Coronary artery (tissue), 2 donors: Measurements from ENCODE around the gene SEZ6L.
A peak's percentile ranks its signal among the peaks of the same experiment; 100 is the strongest.

Experiments
- DNase-seq: peaks from one replicate; pipeline ENCODE4 v3.0.0-alpha.2; 2017; ENCODE audit warnings: low spot score
- H3K27ac ChIP-seq, 2 donors: fragments of 200-600 bp; sonication (generic); one replicate each; pipeline ENCODE4 v1.5.1; 2016 to 2019
- H3K4me3 ChIP-seq: fragments of 200-600 bp; sonication (generic); 2 replicates; pipeline ENCODE4 v1.5.1; 2016; ENCODE audit warnings: mild to moderate bottlenecking, moderate library complexity
- TF ChIP-seq, protein P1 (sequence below): fragments of 200-600 bp; sonication (generic); IDR thresholded peaks from one replicate; pipeline ENCODE4 v1.5.1; 2019; ENCODE audit warnings: antibody characterized with exemption

Gene SEZ6L

DNA sequence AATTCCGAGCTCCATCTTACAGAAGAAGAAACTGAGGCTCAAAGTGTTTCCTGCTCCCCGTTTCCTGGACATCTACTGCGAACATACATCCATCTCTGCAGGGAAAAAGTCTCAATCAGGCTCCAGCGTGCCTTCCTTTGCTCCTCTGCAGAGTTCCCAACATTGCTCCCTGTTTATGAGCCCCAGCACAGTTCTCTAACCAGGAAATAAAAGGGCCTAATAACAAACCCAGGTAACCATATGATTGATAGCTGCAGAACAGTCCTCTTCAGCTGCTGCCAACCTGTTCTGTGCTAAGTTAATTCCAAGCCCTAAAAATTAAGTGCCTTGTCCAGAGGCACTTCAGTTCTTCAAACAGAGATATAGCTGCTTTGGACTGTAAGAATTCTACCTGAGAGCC is 154.9 kb downstream of the SEZ6L start:
- no peak for DNase-seq
- H3K27ac ChIP-seq = no peak overlapping the region
- no peak overlapping the region for H3K4me3 ChIP-seq
- TF ChIP-seq, protein P1, sequence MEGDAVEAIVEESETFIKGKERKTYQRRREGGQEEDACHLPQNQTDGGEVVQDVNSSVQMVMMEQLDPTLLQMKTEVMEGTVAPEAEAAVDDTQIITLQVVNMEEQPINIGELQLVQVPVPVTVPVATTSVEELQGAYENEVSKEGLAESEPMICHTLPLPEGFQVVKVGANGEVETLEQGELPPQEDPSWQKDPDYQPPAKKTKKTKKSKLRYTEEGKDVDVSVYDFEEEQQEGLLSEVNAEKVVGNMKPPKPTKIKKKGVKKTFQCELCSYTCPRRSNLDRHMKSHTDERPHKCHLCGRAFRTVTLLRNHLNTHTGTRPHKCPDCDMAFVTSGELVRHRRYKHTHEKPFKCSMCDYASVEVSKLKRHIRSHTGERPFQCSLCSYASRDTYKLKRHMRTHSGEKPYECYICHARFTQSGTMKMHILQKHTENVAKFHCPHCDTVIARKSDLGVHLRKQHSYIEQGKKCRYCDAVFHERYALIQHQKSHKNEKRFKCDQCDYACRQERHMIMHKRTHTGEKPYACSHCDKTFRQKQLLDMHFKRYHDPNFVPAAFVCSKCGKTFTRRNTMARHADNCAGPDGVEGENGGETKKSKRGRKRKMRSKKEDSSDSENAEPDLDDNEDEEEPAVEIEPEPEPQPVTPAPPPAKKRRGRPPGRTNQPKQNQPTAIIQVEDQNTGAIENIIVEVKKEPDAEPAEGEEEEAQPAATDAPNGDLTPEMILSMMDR = no peak

DNA sequence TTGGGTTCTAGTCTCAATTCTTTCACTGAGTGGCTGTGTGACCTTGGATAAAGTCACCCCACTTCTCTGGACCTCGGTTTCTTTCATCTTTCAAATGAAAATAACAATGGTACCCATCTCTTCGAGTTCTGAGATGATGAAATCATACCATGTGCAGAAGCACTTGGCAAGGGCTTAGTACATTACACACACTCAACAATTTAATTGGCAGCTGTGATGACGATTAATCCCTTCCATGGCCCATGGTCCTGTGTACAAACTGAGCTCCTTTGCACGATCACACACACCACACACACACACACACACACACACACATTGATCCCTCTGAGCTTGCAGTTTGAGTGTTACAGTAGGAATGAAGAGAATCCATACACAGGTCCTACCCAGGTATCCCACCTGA is 156.4 kb downstream of the SEZ6L start:
- TF ChIP-seq, protein P1 = no peak
- H3K4me3 ChIP-seq = no peak overlapping the region
- no peak overlapping the region for H3K27ac ChIP-seq
- DNase-seq = no peak

DNA sequence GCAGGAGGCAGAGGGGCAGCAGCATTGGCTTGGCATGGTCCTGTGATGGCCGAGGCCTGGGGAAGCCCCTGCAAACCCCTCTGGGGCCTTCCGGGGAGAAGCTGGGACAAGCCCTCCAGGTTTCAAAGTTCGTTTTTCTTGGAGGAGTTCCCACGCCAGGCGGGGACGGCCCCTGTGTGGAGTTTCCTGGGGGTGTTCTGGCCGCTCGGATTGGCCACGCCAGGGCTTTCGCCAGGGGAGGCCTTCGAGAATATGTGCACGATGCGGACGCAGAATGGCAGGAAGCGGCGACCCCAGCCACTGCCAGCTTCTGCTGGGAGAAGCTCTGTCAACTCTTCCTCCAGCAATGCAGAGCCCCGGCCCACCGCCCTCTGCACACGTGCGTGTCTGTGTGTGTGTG is 157.5 kb downstream of the SEZ6L start:
- DNase-seq = no peak
- no peak overlapping the region for H3K27ac ChIP-seq
- TF ChIP-seq, protein P1 = no peak
- H3K4me3 ChIP-seq = no peak overlapping the region

DNA sequence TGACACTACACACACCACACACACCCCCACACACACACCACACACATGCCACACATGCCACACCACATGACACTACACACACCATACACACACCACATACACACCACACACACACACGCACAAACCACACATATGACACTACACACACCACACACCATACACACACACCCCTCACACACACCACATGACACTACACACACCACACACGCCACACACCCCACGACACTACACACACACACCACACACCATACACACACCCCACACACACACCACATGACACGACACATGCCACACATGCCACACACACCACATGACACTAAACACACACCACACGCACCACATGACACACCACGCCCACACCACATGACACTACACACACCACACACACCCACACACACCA is 158.0 kb downstream of the SEZ6L start:
- no peak for DNase-seq
- TF ChIP-seq, protein P1 = no peak

DNA sequence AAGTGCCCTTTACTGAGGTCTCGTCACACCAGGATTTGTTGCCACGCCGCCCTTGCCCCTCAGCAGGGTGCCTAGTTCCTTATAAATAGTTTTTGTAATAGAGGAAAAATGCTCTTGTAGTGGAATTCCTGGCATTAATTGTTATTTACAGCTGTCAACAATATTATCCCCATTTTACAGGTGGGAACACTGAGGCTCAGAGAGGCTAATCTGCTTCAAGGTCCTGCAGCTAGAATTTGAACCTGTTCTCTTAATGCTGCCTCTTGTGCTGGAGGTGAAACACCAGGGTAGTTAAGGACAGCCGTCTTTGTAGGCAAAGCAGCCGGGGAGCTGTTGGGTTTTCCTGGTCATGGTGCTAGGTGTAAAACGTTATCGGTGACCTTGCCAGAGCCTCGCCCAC is 159.0 kb downstream of the SEZ6L start:
- no peak for DNase-seq
- no peak overlapping the region for H3K27ac ChIP-seq

More for the DNA sequence above, 158.0 kb downstream of the SEZ6L start:
- no peak overlapping the region for H3K4me3 ChIP-seq
- no peak overlapping the region for H3K27ac ChIP-seq

DNA sequence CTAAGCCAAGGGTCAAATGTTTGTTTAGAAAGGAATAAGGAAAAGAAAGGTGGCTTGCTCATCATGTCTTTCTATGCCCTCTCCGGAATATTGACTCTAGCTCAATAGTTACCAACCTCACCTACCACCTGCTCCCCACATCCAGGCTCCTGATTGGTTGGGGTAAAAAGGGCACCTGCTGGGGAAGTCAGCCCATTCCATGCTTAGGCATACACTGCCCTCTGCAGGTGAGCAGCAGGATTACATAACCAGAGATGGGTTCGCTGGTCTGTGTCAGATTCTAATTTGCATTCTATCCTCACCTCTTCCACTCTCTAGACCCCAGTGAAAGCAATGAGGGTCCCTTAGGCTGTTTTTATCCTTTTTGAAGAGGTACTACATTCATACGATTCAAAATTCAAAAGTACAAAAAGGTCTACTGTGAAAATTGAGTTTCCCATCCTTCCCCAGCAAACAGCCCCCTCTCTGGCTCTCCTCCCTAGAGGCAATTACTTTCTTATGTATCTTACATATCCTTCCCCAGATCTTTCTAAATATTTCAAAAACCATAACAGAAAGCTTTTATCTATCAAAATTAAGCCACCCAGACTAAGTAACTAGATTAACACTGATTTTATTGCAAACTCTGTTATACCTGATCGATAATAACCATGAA is 161.8 kb downstream of the SEZ6L start:
- DNase-seq = no peak

More for the DNA sequence above, 159.0 kb downstream of the SEZ6L start:
- no peak overlapping the region for H3K4me3 ChIP-seq
- TF ChIP-seq, protein P1 = no peak

More for the DNA sequence above, 161.8 kb downstream of the SEZ6L start:
- no peak overlapping the region for H3K27ac ChIP-seq
- TF ChIP-seq, protein P1 = peak; percentile 43
- no peak overlapping the region for H3K4me3 ChIP-seq
